Loucy (cell line): ENCODE measurements around the gene BCL2.

Experiments used
- EZH2phosphoT487 ChIP-seq: fragments of 200-600 bp; IDR thresholded peaks from 2 replicates; pipeline ENCODE4 v1.6.1; 2018; ENCODE audit warnings: antibody characterized with exemption, mild to moderate bottlenecking, moderate library complexity, borderline replicate concordance
- TF ChIP-seq, protein P1 (sequence below): fragments of 200-600 bp; sonication (generic); conservative IDR thresholded peaks from 2 replicates; pipeline ENCODE4 v1.5.1; 2014; ENCODE audit warnings: mild to moderate bottlenecking, antibody characterized with exemption, low read length

- TF ChIP-seq, protein P1, sequence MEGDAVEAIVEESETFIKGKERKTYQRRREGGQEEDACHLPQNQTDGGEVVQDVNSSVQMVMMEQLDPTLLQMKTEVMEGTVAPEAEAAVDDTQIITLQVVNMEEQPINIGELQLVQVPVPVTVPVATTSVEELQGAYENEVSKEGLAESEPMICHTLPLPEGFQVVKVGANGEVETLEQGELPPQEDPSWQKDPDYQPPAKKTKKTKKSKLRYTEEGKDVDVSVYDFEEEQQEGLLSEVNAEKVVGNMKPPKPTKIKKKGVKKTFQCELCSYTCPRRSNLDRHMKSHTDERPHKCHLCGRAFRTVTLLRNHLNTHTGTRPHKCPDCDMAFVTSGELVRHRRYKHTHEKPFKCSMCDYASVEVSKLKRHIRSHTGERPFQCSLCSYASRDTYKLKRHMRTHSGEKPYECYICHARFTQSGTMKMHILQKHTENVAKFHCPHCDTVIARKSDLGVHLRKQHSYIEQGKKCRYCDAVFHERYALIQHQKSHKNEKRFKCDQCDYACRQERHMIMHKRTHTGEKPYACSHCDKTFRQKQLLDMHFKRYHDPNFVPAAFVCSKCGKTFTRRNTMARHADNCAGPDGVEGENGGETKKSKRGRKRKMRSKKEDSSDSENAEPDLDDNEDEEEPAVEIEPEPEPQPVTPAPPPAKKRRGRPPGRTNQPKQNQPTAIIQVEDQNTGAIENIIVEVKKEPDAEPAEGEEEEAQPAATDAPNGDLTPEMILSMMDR = no peak
- TF ChIP-seq EZH2phosphoT487 = no peak
Measured at GRCh38 chr18:63181706-63182309, 137.8 kb downstream of the BCL2 start.
